ENCODE measurements around the gene HSD17B4.
A peak's percentile ranks its signal among the peaks of the same experiment; 100 is the strongest.

HSD17B4 gene

GRCh38 chr5:119452373-119453039, at the start of gene HSD17B4:
TSS of gene HSD17B4 (plus strand) at chr5:119452497. CDS start at chr5:119452576, 79 bp downstream.
- TF ChIP-seq CTCF (IDR thresholded peaks at IDR 0.05) (no peak), ZFX (IDR thresholded peaks at IDR 0.05; ENCODE audit: borderline replicate concordance) (no peak)
- H3K27ac ChIP-seq: peak within 1 kb of the TSS; percentile 79

- TF ChIP-seq CTCF (IDR thresholded peaks at IDR 0.05): no peak
- no peak overlapping the region for H3K27ac ChIP-seq
Measured at GRCh38 chr5:119402555-119402954, 49.7 kb upstream of the HSD17B4 start.

- no peak overlapping the region for H3K27ac ChIP-seq
- TF ChIP-seq ZFX (IDR thresholded peaks at IDR 0.05; ENCODE audit: borderline replicate concordance): no peak
- TF ChIP-seq CTCF (IDR thresholded peaks at IDR 0.05): no peak
Measured at GRCh38 chr5:119404033-119404432, 48.3 kb upstream of the HSD17B4 start.

GRCh38 chr5:119405419-119405818, 46.9 kb upstream of the HSD17B4 start:
- TF ChIP-seq ZFX (IDR thresholded peaks at IDR 0.05; ENCODE audit: borderline replicate concordance) (no peak), CTCF (IDR thresholded peaks at IDR 0.05) (no peak)
- H3K27ac ChIP-seq: no peak overlapping the region

- no peak overlapping the region for H3K27ac ChIP-seq
- TF ChIP-seq CTCF (IDR thresholded peaks at IDR 0.05): no peak
- TF ChIP-seq ZFX (IDR thresholded peaks at IDR 0.05; ENCODE audit: borderline replicate concordance): no peak
Measured at GRCh38 chr5:119406551-119407110, 45.7 kb upstream of the HSD17B4 start.

- no peak overlapping the region for H3K27ac ChIP-seq
- no peak for TF ChIP-seq CTCF (IDR thresholded peaks at IDR 0.05)
- TF ChIP-seq ZFX (IDR thresholded peaks at IDR 0.05; ENCODE audit: borderline replicate concordance): no peak
Measured at GRCh38 chr5:119409235-119409815, 43.0 kb upstream of the HSD17B4 start.

All from 22Rv1 (cell line).